AG09309 (cell line): ENCODE data around the gene MYH10.
A peak's percentile ranks its signal among the peaks of the same experiment; 100 is the strongest.

Source experiments
- DNase-seq: peaks from one replicate; pipeline ENCODE4 v3.0.0-alpha.2; 2010; ENCODE audit warnings: low read depth
- H3K4me3 ChIP-seq: 2 replicates; pipeline ENCODE4 v1.5.1; 2011; ENCODE audit warnings: mild to moderate bottlenecking, low read depth, low read length, moderate library complexity; ENCODE audit not compliant: control insufficient read depth
- TF ChIP-seq, protein P1 (sequence below): IDR thresholded peaks from 2 replicates; pipeline ENCODE4 v1.5.1; 2011; ENCODE audit warnings: mild to moderate bottlenecking, low read depth, low read length, inconsistent platforms; ENCODE audit not compliant: insufficient read depth, control insufficient read depth; ENCODE audit errors: missing control alignments

The MYH10 gene

DNA sequence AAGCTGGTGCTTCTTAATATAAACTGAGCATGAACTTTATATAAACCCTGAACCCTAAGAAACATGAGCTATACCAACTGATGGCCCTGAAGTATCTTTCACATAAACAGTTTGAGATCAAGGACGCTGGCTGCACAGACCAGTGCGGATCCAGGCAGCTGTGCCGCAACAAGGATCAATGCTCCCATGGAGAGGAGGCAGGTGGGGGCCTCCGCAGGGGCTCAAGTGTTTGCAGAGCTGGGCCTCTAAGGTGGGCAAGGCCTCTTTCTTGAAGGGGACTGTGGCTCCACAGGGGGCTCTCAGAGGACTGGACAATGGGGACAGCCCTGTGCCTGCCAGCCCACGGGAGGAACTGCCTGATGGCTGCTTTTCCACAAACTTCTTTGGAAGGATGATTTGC is 148.8 kb downstream of the MYH10 start:
- DNase-seq, result no peak
- H3K4me3 ChIP-seq, result no peak overlapping the region
- TF ChIP-seq, protein P1, sequence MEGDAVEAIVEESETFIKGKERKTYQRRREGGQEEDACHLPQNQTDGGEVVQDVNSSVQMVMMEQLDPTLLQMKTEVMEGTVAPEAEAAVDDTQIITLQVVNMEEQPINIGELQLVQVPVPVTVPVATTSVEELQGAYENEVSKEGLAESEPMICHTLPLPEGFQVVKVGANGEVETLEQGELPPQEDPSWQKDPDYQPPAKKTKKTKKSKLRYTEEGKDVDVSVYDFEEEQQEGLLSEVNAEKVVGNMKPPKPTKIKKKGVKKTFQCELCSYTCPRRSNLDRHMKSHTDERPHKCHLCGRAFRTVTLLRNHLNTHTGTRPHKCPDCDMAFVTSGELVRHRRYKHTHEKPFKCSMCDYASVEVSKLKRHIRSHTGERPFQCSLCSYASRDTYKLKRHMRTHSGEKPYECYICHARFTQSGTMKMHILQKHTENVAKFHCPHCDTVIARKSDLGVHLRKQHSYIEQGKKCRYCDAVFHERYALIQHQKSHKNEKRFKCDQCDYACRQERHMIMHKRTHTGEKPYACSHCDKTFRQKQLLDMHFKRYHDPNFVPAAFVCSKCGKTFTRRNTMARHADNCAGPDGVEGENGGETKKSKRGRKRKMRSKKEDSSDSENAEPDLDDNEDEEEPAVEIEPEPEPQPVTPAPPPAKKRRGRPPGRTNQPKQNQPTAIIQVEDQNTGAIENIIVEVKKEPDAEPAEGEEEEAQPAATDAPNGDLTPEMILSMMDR, result no peak

DNA sequence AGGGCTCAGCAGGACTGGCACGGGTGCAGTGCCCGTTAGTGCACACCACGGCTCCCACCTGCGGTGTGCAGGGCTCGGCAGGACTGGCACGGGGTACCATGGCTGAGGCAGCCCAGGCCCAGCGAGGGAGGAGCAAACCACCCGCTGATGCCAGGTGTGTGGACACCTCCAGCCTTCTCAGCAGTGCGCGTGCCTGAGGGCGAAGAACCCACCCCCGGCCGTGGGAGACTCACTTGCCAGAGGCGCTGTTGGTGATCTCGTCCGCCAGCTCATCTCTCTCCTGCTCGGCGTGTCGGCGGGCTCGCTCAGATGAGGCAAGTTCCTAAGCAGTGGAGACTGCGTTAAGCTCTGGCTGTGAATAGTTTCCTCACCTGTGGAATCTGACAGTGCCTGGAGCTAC is 149.4 kb downstream of the MYH10 start:
- TF ChIP-seq, protein P1, result no peak
- no peak overlapping the region for H3K4me3 ChIP-seq
- no peak for DNase-seq

DNA sequence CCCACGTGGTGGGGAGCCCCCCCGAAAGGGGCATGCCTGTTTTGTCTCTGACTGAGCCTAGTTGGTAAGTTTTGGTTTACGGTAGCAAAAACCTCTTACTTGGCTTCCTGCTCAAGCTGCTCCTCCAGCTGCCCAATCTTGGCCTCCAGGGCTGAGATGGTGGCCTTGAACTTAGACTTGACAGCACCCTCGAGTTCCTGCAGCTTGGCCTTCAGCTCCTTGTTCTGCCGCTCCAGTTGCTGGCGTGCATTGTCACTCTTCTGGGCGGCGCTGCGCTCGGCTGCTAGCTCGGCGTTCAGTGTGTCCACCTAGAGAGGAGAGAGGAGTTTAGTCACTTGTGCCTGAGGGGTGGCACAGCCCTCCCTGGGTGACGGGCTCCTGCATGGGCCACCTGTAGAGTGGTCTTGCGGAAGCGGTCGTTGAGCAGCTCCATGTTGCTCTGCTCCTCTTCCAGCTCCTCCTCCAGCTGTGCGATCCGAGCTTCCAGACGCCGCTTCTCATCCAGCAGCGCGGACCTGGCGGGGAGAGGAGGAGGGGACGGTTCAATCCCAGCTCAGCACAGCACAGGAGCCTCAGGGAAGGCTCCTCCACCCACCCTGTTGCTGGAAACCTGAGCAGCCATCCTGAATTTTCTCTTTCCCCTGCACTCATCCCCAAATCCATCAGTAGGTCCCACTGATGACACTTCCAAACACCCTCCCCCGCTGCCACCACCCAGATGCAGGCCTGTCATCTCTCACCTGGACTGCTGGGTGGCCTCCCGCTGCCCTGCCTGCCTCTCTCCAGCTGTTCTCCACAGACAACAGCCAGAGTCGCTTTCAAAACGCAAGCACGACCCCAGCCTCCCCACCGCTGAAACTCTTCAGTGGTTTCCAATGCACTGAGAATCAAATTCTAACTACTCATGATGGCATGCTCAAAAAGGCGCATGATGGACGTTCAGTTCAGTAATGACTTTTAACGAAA is 150.2 kb downstream of the MYH10 start:
- TF ChIP-seq, protein P1, result no peak
- H3K4me3 ChIP-seq, result no peak overlapping the region
- no peak for DNase-seq

DNA sequence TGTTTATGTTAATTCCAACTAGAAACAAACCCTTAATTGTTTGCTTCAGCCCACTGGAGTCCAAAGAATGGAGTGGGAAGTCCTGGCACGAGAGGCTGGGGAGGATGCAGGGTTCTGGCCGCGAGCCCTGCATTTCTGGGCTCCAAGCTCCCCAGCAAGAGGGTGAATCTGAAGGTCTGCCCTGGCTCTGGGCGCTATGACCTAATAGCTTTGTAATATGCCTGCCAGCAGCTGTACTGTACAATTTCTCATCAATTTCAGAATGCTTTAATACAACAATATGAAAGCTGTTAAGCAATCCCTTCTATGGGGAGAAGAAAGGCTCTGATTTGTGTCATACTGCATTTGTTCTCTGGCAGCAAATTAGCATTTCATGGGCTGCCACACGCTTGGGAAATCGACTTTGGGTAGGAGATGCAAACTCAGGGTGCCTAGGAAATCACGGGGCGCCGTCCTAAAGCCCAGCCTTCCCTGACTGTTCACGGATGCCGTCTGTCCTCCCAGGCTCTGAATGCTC is 151.0 kb downstream of the MYH10 start:
- H3K4me3 ChIP-seq, result no peak overlapping the region
- TF ChIP-seq, protein P1, result no peak
- peak; percentile 85 for DNase-seq

DNA sequence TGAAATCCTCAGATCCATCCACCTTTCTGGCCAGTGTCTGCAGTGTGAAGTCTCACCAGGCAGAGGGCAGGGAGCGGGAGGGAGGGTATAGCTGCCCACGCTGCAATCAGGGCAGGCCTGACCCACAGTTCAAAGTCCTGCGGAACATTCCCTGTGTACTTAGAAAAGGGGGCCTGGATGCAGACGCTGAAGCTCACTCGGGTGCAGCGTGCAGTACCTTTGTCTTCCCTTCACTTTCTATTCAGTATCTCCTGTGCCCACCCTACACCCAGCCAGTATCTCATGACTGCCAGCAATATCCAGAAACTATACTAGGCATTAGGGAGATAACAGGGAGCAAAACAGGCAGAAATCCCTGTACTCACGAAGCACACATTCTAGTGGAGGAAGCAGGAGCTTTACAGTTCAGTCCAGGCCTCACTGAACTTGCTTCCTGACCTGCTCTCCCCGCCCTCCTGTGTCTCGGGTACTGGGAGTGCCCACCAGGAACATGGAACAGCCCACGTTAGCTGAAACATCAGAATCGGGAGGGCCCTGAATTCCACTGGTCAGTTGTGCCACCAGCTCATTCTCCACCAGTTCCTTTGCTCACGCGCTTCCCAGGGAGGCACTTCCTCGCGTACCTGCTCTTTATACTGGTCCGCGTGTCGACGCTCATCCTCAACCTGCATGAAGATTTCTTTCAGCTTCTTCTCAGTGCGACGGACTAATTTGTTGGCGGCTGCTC is 152.6 kb downstream of the MYH10 start:
- TF ChIP-seq, protein P1, result no peak
- DNase-seq, result no peak
- H3K4me3 ChIP-seq, result no peak overlapping the region

DNA sequence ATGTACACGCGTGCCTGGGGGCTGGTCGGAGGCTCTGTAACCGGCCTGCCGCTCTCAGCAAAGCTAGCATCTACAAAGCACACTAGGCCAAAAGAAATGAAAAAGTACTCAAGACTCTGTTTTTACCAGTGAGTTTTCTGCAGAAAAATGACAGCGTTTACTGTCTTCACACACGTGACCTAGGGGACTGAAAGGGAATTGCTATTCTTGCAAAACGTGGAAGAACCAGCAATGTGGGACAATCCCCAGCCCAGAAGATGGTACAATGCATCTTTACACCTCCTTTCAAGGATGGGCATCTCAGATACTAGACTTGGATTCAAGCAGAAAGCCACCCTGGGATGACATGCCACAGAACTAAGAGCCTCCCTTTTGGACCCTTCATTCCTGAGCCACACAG is 153.4 kb downstream of the MYH10 start:
- H3K4me3 ChIP-seq, result no peak overlapping the region
- DNase-seq, result no peak
- TF ChIP-seq, protein P1, result no peak
